NT2/D1 (cell line): Measurements from ENCODE around the gene TTC6.

Experiments
- SUZ12 ChIP-seq: IDR thresholded peaks from 2 replicates; pipeline ENCODE4 v1.6.1; 2011; ENCODE audit not compliant: insufficient read length, insufficient read depth; ENCODE audit errors: extremely low read depth
- ZNF274 ChIP-seq: IDR thresholded peaks from 2 replicates; pipeline ENCODE4 v1.6.1; 2011; ENCODE audit warnings: mild to moderate bottlenecking, low read depth, low read length

GRCh38 chr14:37583358-37584210 is 11.8 kb upstream of the TTC6 start:
- TF ChIP-seq SUZ12 (no peak), ZNF274 (no peak)
